ENCODE data around the gene OSBPL5.

Gene OSBPL5

GRCh38 chr11:3137486-3138177 is 27.5 kb downstream of the OSBPL5 start:
- Histone ChIP-seq H3K4me1 (ENCODE audit: control insufficient read depth, insufficient read depth, low read length) (no peaks in the 10 kb centered on the region), H3K9me3 (ENCODE audit: control insufficient read depth, insufficient read depth, low read length) (no peaks in the 10 kb centered on the region), H3K4me3 (ENCODE audit: low read depth, low read length) (no peak overlapping the region), H3K36me3 (ENCODE audit: control insufficient read depth, insufficient read depth, low read length) (no peaks in the 10 kb centered on the region), H3K9ac (ENCODE audit: low read depth, low read length) (no peak overlapping the region), H3K27me3 (ENCODE audit: control insufficient read depth, insufficient read depth, low read length) (no peaks in the 10 kb centered on the region)

- Histone ChIP-seq H3K36me3 (ENCODE audit: control insufficient read depth, insufficient read depth, low read length) (no peaks in the 10 kb centered on the region), H3K4me1 (ENCODE audit: control insufficient read depth, insufficient read depth, low read length) (no peaks in the 10 kb centered on the region), H3K9me3 (ENCODE audit: control insufficient read depth, insufficient read depth, low read length) (no peaks in the 10 kb centered on the region), H3K9ac (ENCODE audit: low read depth, low read length) (no peak overlapping the region), H3K4me3 (ENCODE audit: low read depth, low read length) (no peak overlapping the region), H3K27me3 (ENCODE audit: control insufficient read depth, insufficient read depth, low read length) (no peaks in the 10 kb centered on the region)
These were observed 28.3 kb downstream of the OSBPL5 start for GRCh38 chr11:3136546-3137455.

- no peak overlapping the region for H3K4me3 ChIP-seq (ENCODE audit: low read depth, low read length)
- no peaks in the 10 kb centered on the region for H3K9me3 ChIP-seq (ENCODE audit: control insufficient read depth, insufficient read depth, low read length)
- no peaks in the 10 kb centered on the region for H3K36me3 ChIP-seq (ENCODE audit: control insufficient read depth, insufficient read depth, low read length)
- no peaks in the 10 kb centered on the region for H3K27me3 ChIP-seq (ENCODE audit: control insufficient read depth, insufficient read depth, low read length)
- H3K9ac ChIP-seq (ENCODE audit: low read depth, low read length) = no peak overlapping the region
- H3K4me1 ChIP-seq (ENCODE audit: control insufficient read depth, insufficient read depth, low read length) = no peaks in the 10 kb centered on the region
These were observed 29.3 kb downstream of the OSBPL5 start for GRCh38 chr11:3135481-3136440.

GRCh38 chr11:3134651-3135480 is 30.2 kb downstream of the OSBPL5 start:
- Histone ChIP-seq H3K9me3 (ENCODE audit: control insufficient read depth, insufficient read depth, low read length) (no peaks in the 10 kb centered on the region), H3K27me3 (ENCODE audit: control insufficient read depth, insufficient read depth, low read length) (no peaks in the 10 kb centered on the region), H3K36me3 (ENCODE audit: control insufficient read depth, insufficient read depth, low read length) (no peaks in the 10 kb centered on the region), H3K4me3 (ENCODE audit: low read depth, low read length) (no peak overlapping the region), H3K9ac (ENCODE audit: low read depth, low read length) (no peak overlapping the region), H3K4me1 (ENCODE audit: control insufficient read depth, insufficient read depth, low read length) (no peaks in the 10 kb centered on the region)

GRCh38 chr11:3134218-3134621 is 30.9 kb downstream of the OSBPL5 start:
- no peaks in the 10 kb centered on the region for H3K9me3 ChIP-seq (ENCODE audit: control insufficient read depth, insufficient read depth, low read length)

GRCh38 chr11:3133261-3134217 is 31.6 kb downstream of the OSBPL5 start:
- H3K4me1 ChIP-seq (ENCODE audit: control insufficient read depth, insufficient read depth, low read length) = no peaks in the 10 kb centered on the region
- H3K4me3 ChIP-seq (ENCODE audit: low read depth, low read length) = no peak overlapping the region
- H3K36me3 ChIP-seq (ENCODE audit: control insufficient read depth, insufficient read depth, low read length) = no peaks in the 10 kb centered on the region
- H3K9ac ChIP-seq (ENCODE audit: low read depth, low read length) = no peak overlapping the region
- no peaks in the 10 kb centered on the region for H3K27me3 ChIP-seq (ENCODE audit: control insufficient read depth, insufficient read depth, low read length)
- H3K9me3 ChIP-seq (ENCODE audit: control insufficient read depth, insufficient read depth, low read length) = no peaks in the 10 kb centered on the region

More at GRCh38 chr11:3134218-3134621, 30.9 kb downstream of the OSBPL5 start:
- H3K27me3 ChIP-seq (ENCODE audit: control insufficient read depth, insufficient read depth, low read length) = no peaks in the 10 kb centered on the region
- no peaks in the 10 kb centered on the region for H3K4me1 ChIP-seq (ENCODE audit: control insufficient read depth, insufficient read depth, low read length)
- no peak overlapping the region for H3K4me3 ChIP-seq (ENCODE audit: low read depth, low read length)
- no peak overlapping the region for H3K9ac ChIP-seq (ENCODE audit: low read depth, low read length)
- no peaks in the 10 kb centered on the region for H3K36me3 ChIP-seq (ENCODE audit: control insufficient read depth, insufficient read depth, low read length)

- no peaks in the 10 kb centered on the region for H3K9me3 ChIP-seq (ENCODE audit: control insufficient read depth, insufficient read depth, low read length)
- no peaks in the 10 kb centered on the region for H3K36me3 ChIP-seq (ENCODE audit: control insufficient read depth, insufficient read depth, low read length)
- no peaks in the 10 kb centered on the region for H3K4me1 ChIP-seq (ENCODE audit: control insufficient read depth, insufficient read depth, low read length)
- H3K9ac ChIP-seq (ENCODE audit: low read depth, low read length) = no peak overlapping the region
- H3K27me3 ChIP-seq (ENCODE audit: control insufficient read depth, insufficient read depth, low read length) = no peaks in the 10 kb centered on the region
- no peak overlapping the region for H3K4me3 ChIP-seq (ENCODE audit: low read depth, low read length)
These were observed 32.3 kb downstream of the OSBPL5 start for GRCh38 chr11:3132831-3133260.

GRCh38 chr11:3132271-3132781 is 32.8 kb downstream of the OSBPL5 start:
- Histone ChIP-seq H3K9ac (ENCODE audit: low read depth, low read length) (no peak overlapping the region), H3K9me3 (ENCODE audit: control insufficient read depth, insufficient read depth, low read length) (no peaks in the 10 kb centered on the region), H3K27me3 (ENCODE audit: control insufficient read depth, insufficient read depth, low read length) (no peaks in the 10 kb centered on the region), H3K4me1 (ENCODE audit: control insufficient read depth, insufficient read depth, low read length) (no peaks in the 10 kb centered on the region), H3K36me3 (ENCODE audit: control insufficient read depth, insufficient read depth, low read length) (no peaks in the 10 kb centered on the region), H3K4me3 (ENCODE audit: low read depth, low read length) (no peak overlapping the region)

GRCh38 chr11:3131330-3131941 is 33.7 kb downstream of the OSBPL5 start:
- Histone ChIP-seq H3K4me3 (ENCODE audit: low read depth, low read length) (no peak overlapping the region), H3K36me3 (ENCODE audit: control insufficient read depth, insufficient read depth, low read length) (no peaks in the 10 kb centered on the region), H3K4me1 (ENCODE audit: control insufficient read depth, insufficient read depth, low read length) (no peaks in the 10 kb centered on the region)

More at GRCh38 chr11:3131330-3131941, 33.7 kb downstream of the OSBPL5 start:
- Histone ChIP-seq H3K27me3 (ENCODE audit: control insufficient read depth, insufficient read depth, low read length) (no peaks in the 10 kb centered on the region), H3K9me3 (ENCODE audit: control insufficient read depth, insufficient read depth, low read length) (no peaks in the 10 kb centered on the region), H3K9ac (ENCODE audit: low read depth, low read length) (no peak overlapping the region)

All from iPS-15b (cell line).